H54 (cell line): ENCODE measurements around the gene HTRA2.

Source experiments
- DNase-seq: peaks from one replicate; pipeline ENCODE4 v3.0.0; 2011; ENCODE audit warnings: low spot score, mixed read lengths; ENCODE audit not compliant: insufficient read length
- FAIRE-seq: peaks from 3 replicates; lab custom pipeline; 2011; peaks lifted over from hg19 to GRCh38; lab: Jason Lieb, UNC
- POLR2A ChIP-seq: IDR thresholded peaks from 2 replicates; pipeline ENCODE4 v1.6.1; 2011; ENCODE audit warnings: low read depth, mild to moderate bottlenecking, low read length

HTRA2 gene

GRCh38 chr2:74578408-74578807 lies 48.7 kb downstream of the HTRA2 start:
- DNase-seq, result no peak
- TF ChIP-seq POLR2A, result no peak
- no peak for FAIRE-seq

- no peak for FAIRE-seq
- no peak for TF ChIP-seq POLR2A
These were observed 51.7 kb downstream of the HTRA2 start for GRCh38 chr2:74581463-74581862.

DNA sequence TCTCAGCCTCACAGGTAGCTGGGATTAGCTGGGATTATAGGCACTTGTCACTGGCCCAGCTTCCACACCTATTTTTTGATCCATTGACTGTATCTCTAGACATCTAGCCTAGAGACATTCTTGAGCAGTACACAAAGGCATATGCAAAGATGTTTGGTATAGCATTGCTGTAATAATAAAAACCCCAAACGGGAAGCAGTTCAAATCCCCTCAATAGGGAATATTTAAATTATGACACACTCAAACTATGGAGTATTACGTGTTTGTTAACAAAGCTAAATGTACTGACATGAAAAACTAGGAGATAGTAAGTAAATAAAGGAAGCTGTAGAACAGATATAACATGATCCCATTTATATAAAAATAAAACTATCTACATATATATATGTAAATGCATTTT lies 52.5 kb downstream of the HTRA2 start:
- DNase-seq (no peak), FAIRE-seq (no peak)
- no peak for TF ChIP-seq POLR2A

More at GRCh38 chr2:74581463-74581862, 51.7 kb downstream of the HTRA2 start:
- no peak for DNase-seq
